WTC11 (cell line): ENCODE measurements around the gene ILF2. TPM values are rescaled to one million over a fixed set of nuclear protein-coding genes. Genes with fewer than 3 reads are reported as not detected.
"Not testable (repeated sequence)": the region's sequence is repeated elsewhere in the genome, so short reads cannot be mapped to it uniquely, and the experiment has no call there.

Experiments
- ATAC-seq: fragments of 200-7000 bp; cut with Tn5 transposase; 2 replicates; pipeline ENCODE4 v1.10.0; 2021; ENCODE audit warnings: mild to moderate bottlenecking, moderate library complexity
- CTCF ChIA-PET: fragments of 300-600 bp; sonication (Branson Sonifier 250); formaldehyde crosslinking; loops from one replicate; lab custom pipeline; 2021; ENCODE audit warnings: antibody characterized with exemption; lab: Charles Lee
- POLR2A ChIA-PET: fragments of 350-600 bp; sonication (Branson Sonifier 250); formaldehyde crosslinking; loops from one replicate; lab custom pipeline; 2021; ENCODE audit warnings: antibody characterized with exemption; lab: Charles Lee
- DNase-seq: peaks from one replicate; pipeline ENCODE4 v3.0.0; 2021; ENCODE audit warnings: low spot score
- H3K27ac Mint-ChIP-seq: 2 replicates; pipeline ENCODE4 v1.8.0; 2021; ENCODE audit warnings: mixed read lengths
- H3K27me3 Mint-ChIP-seq: 2 replicates; pipeline ENCODE4 v1.8.0; 2021; ENCODE audit warnings: low read depth, mild to moderate bottlenecking, moderate library complexity, mixed read lengths
- H3K36me3 Mint-ChIP-seq: 2 replicates; pipeline ENCODE4 v1.8.0; 2021; ENCODE audit warnings: mixed read lengths
- H3K4me1 Mint-ChIP-seq: 2 replicates; pipeline ENCODE4 v1.8.0; 2022; ENCODE audit warnings: mixed read lengths
- H3K4me3 Mint-ChIP-seq: 2 replicates; pipeline ENCODE4 v1.8.0; 2021; ENCODE audit warnings: mild to moderate bottlenecking, moderate library complexity, mixed read lengths
- H3K9me3 Mint-ChIP-seq: 2 replicates; pipeline ENCODE4 v1.8.0; 2021; ENCODE audit warnings: mixed read lengths
- ATF3 ChIP-seq: sonication (generic); formaldehyde crosslinking; conservative IDR thresholded peaks from 2 replicates; pipeline ENCODE4 v1.8.1; 2022; ENCODE audit warnings: mild to moderate bottlenecking, missing genetic modification reagents
- ATF6 ChIP-seq: sonication (generic); formaldehyde crosslinking; IDR thresholded peaks from 2 replicates; pipeline ENCODE4 v1.8.1; 2023; ENCODE audit warnings: mild to moderate bottlenecking, missing genetic modification reagents
- CREB1 ChIP-seq: sonication (generic); formaldehyde crosslinking; IDR thresholded peaks from 2 replicates; pipeline ENCODE4 v1.8.0; 2023; ENCODE audit warnings: mild to moderate bottlenecking, missing genetic modification reagents
- E2F4 ChIP-seq: sonication (generic); formaldehyde crosslinking; IDR thresholded peaks from 2 replicates; pipeline ENCODE4 v1.8.1; 2022; ENCODE audit warnings: low read depth, mild to moderate bottlenecking, moderate library complexity, missing genetic modification reagents, borderline replicate concordance
- ETV6 ChIP-seq: sonication (generic); formaldehyde crosslinking; IDR thresholded peaks from 2 replicates; pipeline ENCODE4 v1.8.1; 2022; ENCODE audit warnings: mild to moderate bottlenecking, missing genetic modification reagents
- FOXK1 ChIP-seq: sonication (generic); formaldehyde crosslinking; IDR thresholded peaks from 2 replicates; pipeline ENCODE4 v1.8.0; 2022; ENCODE audit warnings: mild to moderate bottlenecking, moderate library complexity, missing genetic modification reagents
- FOXP4 ChIP-seq: sonication (generic); formaldehyde crosslinking; IDR thresholded peaks from 2 replicates; pipeline ENCODE4 v1.8.0; 2022; ENCODE audit warnings: mild to moderate bottlenecking, missing genetic modification reagents
- GABPB1 ChIP-seq: sonication (generic); formaldehyde crosslinking; IDR thresholded peaks from 2 replicates; pipeline ENCODE4 v1.8.1; 2023; ENCODE audit warnings: mild to moderate bottlenecking, missing genetic modification reagents
- MAX ChIP-seq: sonication (generic); formaldehyde crosslinking; IDR thresholded peaks from 2 replicates; pipeline ENCODE4 v1.8.0; 2022; ENCODE audit warnings: mild to moderate bottlenecking, missing genetic modification reagents
- MXD4 ChIP-seq: fragments of 250-450 bp; sonication (Bioruptor Pico); IDR thresholded peaks from 2 replicates; pipeline ENCODE4 v1.8.0; 2021; ENCODE audit warnings: mild to moderate bottlenecking, moderate library complexity, borderline replicate concordance
- PRDM15 ChIP-seq: sonication (generic); formaldehyde crosslinking; IDR thresholded peaks from 2 replicates; pipeline ENCODE4 v1.8.0; 2022; ENCODE audit warnings: missing genetic modification reagents
- PRRX2 ChIP-seq: fragments of 250-450 bp; sonication (Bioruptor Pico); IDR thresholded peaks from 2 replicates; pipeline ENCODE4 v1.8.0; 2021; ENCODE audit warnings: mild to moderate bottlenecking
- RELA ChIP-seq: sonication (generic); formaldehyde crosslinking; IDR thresholded peaks from 2 replicates; pipeline ENCODE4 v1.8.1; 2022; ENCODE audit warnings: missing genetic modification reagents, mild to moderate bottlenecking, borderline replicate concordance
- RORB ChIP-seq: fragments of 250-450 bp; sonication (Bioruptor Pico); IDR thresholded peaks from 2 replicates; pipeline ENCODE4 v1.9.0; 2021; ENCODE audit warnings: mild to moderate bottlenecking
- SP1 ChIP-seq: sonication (generic); formaldehyde crosslinking; conservative IDR thresholded peaks from 2 replicates; pipeline ENCODE4 v1.8.1; 2022; ENCODE audit warnings: missing genetic modification reagents
- TEAD4 ChIP-seq: sonication (generic); formaldehyde crosslinking; IDR thresholded peaks from 2 replicates; pipeline ENCODE4 v1.8.0; 2022; ENCODE audit warnings: mild to moderate bottlenecking, missing genetic modification reagents
- ZNF416 ChIP-seq: fragments of 250-450 bp; sonication (Bioruptor Pico); IDR thresholded peaks from 2 replicates; pipeline ENCODE4 v1.9.0; 2021; ENCODE audit warnings: mild to moderate bottlenecking, inconsistent platforms
- ZNF425 ChIP-seq: fragments of 250-450 bp; sonication (Bioruptor Pico); conservative IDR thresholded peaks from 2 replicates; pipeline ENCODE4 v1.9.0; 2021; ENCODE audit warnings: mild to moderate bottlenecking
- total RNA-seq: library from RNA; stranded (reverse); gene quantifications from 3 replicates; pipeline ENCODE4 v1.2.3, GENCODE V29; 2021

Gene ILF2
- total RNA-seq, 1 experiment from 2014 or later = 337 TPM

GRCh38 chr1:153669606-153670005, 1.2 kb downstream of the ILF2 start:
- ChIA-PET CTCF (no interaction called here), POLR2A (no interaction called here)
- TF ChIP-seq SP1 = no peak
- no peak for TF ChIP-seq PRRX2 (CRISPR knock-in tag)
- no peak for TF ChIP-seq ZNF425
- TF ChIP-seq GABPB1 (CRISPR knock-in tag) = no peak
- no peak for TF ChIP-seq MAX (CRISPR knock-in tag)
- no peak for TF ChIP-seq TEAD4 (CRISPR knock-in tag)
- TF ChIP-seq FOXK1 = no peak
- TF ChIP-seq ATF6 (CRISPR knock-in tag) = no peak
- no peak for TF ChIP-seq E2F4 (CRISPR knock-in tag)
- TF ChIP-seq PRDM15 (CRISPR knock-in tag) = no peak
- TF ChIP-seq ETV6 (CRISPR knock-in tag) = no peak
- no peak for TF ChIP-seq RORB (CRISPR knock-in tag)
- TF ChIP-seq ZNF416 (CRISPR knock-in tag) = no peak
- no peak for TF ChIP-seq MXD4 (CRISPR knock-in tag)
- no peak for TF ChIP-seq FOXP4 (CRISPR knock-in tag)
- TF ChIP-seq CREB1 (CRISPR knock-in tag) = no peak
- no peak for TF ChIP-seq RELA (CRISPR knock-in tag)
- TF ChIP-seq ATF3 = no peak
- Mint-ChIP-seq H3K27me3 (no peaks in the 10 kb centered on the region), H3K9me3 (no peaks in the 10 kb centered on the region), H3K27ac (peak overlapping the region; percentile 84), H3K4me1 (peaks cover 14% of the 10 kb centered on the region), H3K4me3 (no peak overlapping the region), H3K36me3 (peaks cover 58% of the 10 kb centered on the region)
- ATAC-seq (no peak), DNase-seq (no peak)

- POLR2A ChIA-PET, CTCF ChIA-PET, ATAC-seq, H3K9me3 Mint-ChIP-seq, H3K27me3 Mint-ChIP-seq, H3K4me3 Mint-ChIP-seq, DNase-seq, H3K27ac Mint-ChIP-seq: not testable (repeated sequence)
- peaks cover 67% of the 10 kb centered on the region for H3K36me3 Mint-ChIP-seq
- H3K4me1 Mint-ChIP-seq = peaks cover 14% of the 10 kb centered on the region
Observed at GRCh38 chr1:153668672-153669071, 2.1 kb downstream of the ILF2 start.
